GM21390 (cell line): ENCODE measurements around the gene PCGF2.

ENCODE experiments used
- ATAC-seq: cut with Tn5 transposase; IDR thresholded peaks from one replicate; pipeline ENCODE4 v1.9.1; 2021; ENCODE audit not compliant: unreplicated experiment

PCGF2 gene

GRCh38 chr17:38704606-38705522 is 43.3 kb downstream of the PCGF2 start, which contains the start of gene MLLT6:
MLLT6 (plus strand) TSS chr17:38705273; CDS start chr17:38705633, 360 bp downstream.
- ATAC-seq = no peak

- ATAC-seq = no peak
Observed at GRCh38 chr17:38703742-38704605, 44.2 kb downstream of the PCGF2 start.

- no peak for ATAC-seq
Observed at GRCh38 chr17:38702916-38703741, 45.0 kb downstream of the PCGF2 start.

GRCh38 chr17:38702166-38702915 is 45.8 kb downstream of the PCGF2 start:
- ATAC-seq = no peak

DNA sequence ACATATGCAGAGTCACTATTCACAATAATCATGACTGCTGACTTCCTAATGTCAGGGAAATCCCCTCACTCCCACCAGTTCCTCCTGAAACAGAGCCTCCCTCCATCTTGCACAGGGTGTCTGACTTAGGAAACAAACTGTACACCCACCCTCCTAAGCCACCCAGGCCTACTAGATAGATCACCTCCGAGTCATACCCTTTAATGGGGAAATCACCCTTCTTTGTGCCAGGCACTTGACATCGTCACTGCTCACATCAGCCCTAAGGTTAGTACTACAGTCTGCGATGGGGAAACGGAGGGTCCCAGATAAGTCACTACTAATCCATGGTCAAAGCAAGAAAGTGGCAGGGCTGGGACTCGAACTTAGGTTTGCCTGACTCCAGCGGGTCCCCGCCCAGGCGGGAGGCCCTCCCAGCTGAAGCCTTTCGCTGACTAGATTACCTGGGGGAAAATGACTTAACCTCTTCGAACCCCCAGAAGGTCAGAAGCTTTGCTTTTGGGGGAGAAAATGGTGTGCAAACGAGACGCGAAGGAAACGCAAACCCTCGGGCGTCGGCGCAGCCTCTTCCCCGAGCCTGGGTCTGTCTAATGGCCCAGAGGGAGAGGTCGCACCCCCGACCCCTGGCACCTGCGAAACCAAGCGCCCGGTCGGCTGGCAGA is 46.5 kb downstream of the PCGF2 start:
- no peak for ATAC-seq

DNA sequence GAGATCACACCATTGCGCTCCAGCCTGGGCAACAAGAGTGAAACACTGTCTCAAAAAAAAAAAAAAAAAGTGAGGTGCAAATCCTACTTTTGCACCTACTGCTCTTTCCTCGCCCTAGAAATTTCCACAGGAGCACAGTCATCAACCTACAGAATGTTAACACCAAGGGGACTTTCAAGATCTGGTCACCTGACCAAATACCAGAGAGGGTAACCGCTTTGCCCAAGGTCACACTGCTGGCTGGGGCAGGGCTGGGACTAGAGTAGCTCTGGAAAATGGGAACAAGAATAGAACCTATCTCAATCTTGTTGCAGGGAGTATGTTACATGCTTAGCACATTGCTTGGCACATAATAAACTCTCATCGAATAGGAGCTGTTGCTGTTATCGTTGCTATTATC is 49.4 kb downstream of the PCGF2 start:
- no peak for ATAC-seq

DNA sequence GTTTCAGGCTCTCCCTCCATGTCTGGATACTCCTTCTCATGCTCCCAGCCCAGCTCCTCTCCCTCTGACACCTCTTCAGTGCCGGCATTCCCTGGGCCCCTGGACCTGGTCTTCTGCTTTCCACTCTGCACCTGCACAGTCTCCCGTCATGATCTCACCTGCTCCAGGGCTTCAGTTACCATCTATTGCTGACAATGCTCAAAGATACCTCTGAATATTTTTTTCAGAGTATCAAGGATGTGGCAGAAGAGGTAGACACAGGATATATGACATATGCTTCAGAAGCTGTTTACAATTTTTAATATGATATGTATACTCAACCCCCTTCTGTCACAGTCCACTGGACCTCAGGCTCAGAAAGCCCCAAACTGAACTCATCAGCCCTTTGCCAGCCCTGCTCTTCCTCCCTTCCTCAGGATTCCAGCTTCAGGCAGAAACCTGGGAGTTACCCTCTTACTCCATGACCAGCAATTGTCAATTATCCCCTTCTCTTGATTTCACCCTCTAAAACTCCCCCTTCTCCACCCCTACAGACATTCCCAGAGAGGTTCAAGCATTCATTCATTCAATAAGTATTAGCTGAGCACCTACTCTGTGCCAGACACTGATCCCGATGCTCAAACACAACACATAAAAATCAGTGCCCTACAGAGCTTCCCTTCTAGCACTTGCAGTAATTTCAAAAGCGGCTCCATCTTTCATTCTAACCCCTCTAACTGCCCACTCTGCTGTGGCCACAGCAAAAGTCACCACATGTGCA is 50.9 kb downstream of the PCGF2 start:
- no peak for ATAC-seq

- no peak for ATAC-seq
Observed at GRCh38 chr17:38693700-38694329, 54.3 kb downstream of the PCGF2 start.

DNA sequence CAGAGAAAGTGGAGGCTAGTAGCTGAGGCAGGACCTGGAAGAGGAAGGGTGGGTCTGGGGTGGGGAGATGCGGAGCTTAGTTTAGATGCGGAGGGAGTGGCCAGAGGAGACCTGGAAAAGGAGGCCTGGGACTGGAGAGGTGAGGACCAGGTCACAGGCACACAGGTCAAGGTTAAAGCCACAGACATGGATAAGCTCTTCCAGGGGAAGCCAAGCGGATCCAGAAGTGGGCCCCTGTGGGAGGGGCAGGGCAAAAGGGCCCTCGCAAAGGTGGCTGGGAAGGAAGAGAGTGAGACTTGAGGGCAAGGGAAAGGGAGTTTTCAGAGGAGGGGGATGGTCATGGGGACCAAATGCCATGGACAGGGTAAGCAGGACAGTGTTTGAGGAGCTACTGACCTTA is 57.0 kb downstream of the PCGF2 start:
- ATAC-seq = no peak

- no peak for ATAC-seq
Observed at GRCh38 chr17:38690386-38690785, 57.8 kb downstream of the PCGF2 start.

DNA sequence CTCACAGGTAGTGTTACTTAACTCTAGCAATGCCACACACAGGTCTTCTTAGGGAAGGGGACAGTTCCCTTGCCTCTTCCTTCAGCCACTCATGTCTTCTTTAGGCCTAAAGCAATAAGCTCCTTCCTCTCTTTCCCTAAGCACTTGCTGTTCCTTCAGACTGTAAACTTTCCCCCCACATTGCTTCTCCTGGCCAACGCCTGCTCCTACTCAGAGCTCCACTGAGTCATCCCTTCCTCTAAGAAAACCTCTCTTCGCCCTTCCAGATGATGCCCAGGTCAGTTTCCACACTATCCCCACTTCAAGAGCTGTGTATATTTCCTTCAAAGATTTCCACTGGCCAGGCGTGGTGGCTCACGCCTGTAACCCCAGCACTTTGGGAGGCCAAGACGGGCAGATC is 60.9 kb downstream of the PCGF2 start:
- no peak for ATAC-seq

- ATAC-seq = no peak
Observed at GRCh38 chr17:38685491-38685890, 62.6 kb downstream of the PCGF2 start.
